Neural crest cell (in vitro differentiated cells): ENCODE measurements around the gene PPP1R9B. TPM values are rescaled to one million over a fixed set of nuclear protein-coding genes. Genes with fewer than 3 reads are reported as not detected.

Experiments used
- DNase-seq: peaks from one replicate; pipeline ENCODE4 v3.0.0; 2021; ENCODE audit warnings: low read depth, mixed read lengths, low spot score
- H3K27ac Mint-ChIP-seq: one replicate; pipeline ENCODE4 v1.8.0; 2021; ENCODE audit warnings: mild to moderate bottlenecking, mixed read lengths; ENCODE audit not compliant: unreplicated experiment
- H3K27me3 Mint-ChIP-seq: 2 replicates; pipeline ENCODE4 v1.8.0; 2021; ENCODE audit warnings: low read depth, mild to moderate bottlenecking, mixed read lengths
- H3K36me3 Mint-ChIP-seq: 2 replicates; pipeline ENCODE4 v1.8.0; 2021; ENCODE audit warnings: low read depth, mild to moderate bottlenecking, mixed read lengths
- H3K4me1 Mint-ChIP-seq: 2 replicates; pipeline ENCODE4 v1.8.0; 2021; ENCODE audit warnings: mixed read lengths
- H3K4me3 Mint-ChIP-seq: one replicate; pipeline ENCODE4 v1.8.0; 2021; ENCODE audit warnings: mild to moderate bottlenecking, mixed read lengths
- H3K9me3 Mint-ChIP-seq: 2 replicates; pipeline ENCODE4 v1.8.0; 2021; ENCODE audit warnings: mixed read lengths
- total RNA-seq: library from RNA; stranded (reverse); gene quantifications from 2 replicates; pipeline ENCODE4 v1.2.1, GENCODE V29; 2021
- TF ChIP-seq, protein P1 (sequence below): fragments of 200-600 bp; sonication (generic); conservative IDR thresholded peaks from 2 replicates; pipeline ENCODE4 v1.5.0; 2021; ENCODE audit warnings: antibody characterized with exemption, mild to moderate bottlenecking

The PPP1R9B gene
- total RNA-seq, 1 donor from 2014 or later: 68.8 TPM

DNA sequence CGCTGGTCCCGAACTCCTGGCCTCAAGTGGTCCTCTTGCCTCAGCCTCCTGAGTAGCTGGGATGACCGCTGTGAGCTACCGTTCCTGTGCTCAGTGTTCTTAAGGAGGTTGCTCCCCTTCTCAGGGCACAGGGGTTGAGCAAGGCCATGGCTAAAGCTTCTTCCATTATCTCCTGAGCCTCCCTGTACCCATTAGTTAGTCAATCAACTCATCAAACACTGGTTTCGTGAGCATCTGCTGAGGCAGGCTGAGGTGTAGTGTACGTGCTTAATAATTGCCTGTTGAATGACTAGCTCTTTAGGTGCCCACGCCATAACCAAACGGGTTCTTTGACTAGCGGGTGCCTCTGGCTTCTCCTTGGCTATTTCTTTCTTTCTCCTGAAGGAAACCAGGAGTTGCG lies 27.0 kb upstream of the PPP1R9B start:
- no peak overlapping the region for H3K27ac Mint-ChIP-seq
- no peak overlapping the region for H3K4me3 Mint-ChIP-seq
- H3K4me1 Mint-ChIP-seq: peaks cover 55% of the 10 kb centered on the region
- no peak for DNase-seq
- H3K9me3 Mint-ChIP-seq: no peaks in the 10 kb centered on the region
- no peaks in the 10 kb centered on the region for H3K27me3 Mint-ChIP-seq
- no peaks in the 10 kb centered on the region for H3K36me3 Mint-ChIP-seq
- TF ChIP-seq, protein P1, sequence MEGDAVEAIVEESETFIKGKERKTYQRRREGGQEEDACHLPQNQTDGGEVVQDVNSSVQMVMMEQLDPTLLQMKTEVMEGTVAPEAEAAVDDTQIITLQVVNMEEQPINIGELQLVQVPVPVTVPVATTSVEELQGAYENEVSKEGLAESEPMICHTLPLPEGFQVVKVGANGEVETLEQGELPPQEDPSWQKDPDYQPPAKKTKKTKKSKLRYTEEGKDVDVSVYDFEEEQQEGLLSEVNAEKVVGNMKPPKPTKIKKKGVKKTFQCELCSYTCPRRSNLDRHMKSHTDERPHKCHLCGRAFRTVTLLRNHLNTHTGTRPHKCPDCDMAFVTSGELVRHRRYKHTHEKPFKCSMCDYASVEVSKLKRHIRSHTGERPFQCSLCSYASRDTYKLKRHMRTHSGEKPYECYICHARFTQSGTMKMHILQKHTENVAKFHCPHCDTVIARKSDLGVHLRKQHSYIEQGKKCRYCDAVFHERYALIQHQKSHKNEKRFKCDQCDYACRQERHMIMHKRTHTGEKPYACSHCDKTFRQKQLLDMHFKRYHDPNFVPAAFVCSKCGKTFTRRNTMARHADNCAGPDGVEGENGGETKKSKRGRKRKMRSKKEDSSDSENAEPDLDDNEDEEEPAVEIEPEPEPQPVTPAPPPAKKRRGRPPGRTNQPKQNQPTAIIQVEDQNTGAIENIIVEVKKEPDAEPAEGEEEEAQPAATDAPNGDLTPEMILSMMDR: no peak

DNA sequence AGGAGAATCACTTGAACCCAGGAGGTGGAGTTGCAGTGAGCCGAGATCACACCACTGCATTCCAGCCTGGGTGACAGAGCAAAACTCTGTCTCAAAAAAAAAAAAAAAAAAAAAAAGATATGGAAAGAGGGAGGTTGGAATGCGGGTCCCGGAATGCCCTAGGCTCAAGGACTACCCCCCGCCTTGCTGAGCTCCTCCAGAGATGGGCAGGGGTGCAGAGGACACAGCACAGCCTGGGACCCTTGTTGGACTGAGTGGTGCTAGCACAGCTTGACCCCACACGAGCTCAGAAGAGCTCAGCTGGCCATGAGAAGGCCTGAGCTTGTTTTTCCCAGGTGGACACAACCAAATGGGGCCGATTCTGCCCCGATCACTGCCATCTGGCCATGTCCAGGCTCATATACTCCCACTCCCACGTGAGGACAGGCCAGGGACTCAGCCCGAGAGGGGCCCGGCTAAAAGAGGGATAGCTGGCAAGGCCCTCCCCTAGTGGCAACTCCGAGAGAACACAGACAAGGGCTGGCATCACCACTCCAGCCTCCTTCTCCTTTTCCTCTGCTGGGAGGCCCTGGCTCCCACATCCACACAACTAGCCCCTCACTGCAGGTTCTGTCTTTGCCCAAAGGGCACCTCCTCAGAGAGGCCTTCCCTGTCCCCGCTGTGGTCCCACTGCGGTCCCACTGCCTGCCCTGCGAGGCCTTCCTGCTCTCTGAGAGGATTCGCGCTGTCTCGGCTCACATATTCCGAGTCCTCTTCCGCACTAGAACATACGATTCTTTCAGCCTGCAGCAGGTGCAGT lies 26.3 kb upstream of the PPP1R9B start:
- no peaks in the 10 kb centered on the region for H3K9me3 Mint-ChIP-seq
- no peak overlapping the region for H3K4me3 Mint-ChIP-seq
- peaks cover 51% of the 10 kb centered on the region for H3K4me1 Mint-ChIP-seq

DNA sequence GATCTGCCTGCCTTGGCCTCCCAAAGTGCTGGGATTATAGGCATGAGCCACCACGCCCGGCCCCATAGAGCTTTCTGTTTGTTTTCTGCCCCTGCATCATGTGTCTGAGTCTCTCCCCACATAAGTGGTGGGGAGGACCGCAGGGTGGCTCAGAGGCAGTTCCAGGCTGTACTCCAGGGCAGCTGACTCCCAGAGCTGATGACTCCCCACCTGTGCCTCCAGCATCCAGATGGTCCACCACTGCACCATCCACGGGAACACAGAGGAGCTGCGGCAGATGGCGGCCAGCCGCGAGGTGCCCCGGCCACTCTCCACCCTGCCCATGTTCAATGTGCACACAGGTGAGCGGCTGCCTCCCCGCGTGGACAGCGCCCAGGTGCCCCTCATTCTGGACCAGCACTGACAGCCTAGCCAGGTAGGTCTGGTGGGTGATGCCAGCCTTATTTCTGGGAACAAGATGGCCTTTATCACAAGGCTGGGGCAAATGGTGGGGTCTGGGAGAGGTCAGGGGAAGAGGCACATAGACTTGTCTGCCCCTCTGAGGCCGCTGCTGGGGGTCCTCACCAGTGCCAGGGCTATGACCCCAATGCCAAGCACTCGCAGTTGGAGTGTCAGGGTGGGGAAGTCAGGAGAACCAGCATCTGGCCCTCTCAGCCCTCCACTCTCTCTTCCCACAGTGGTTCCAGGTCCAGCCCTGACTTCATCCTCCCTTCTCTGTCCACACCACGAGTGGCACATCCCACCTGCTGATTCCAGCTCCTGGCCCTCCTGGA lies 24.7 kb upstream of the PPP1R9B start:
- DNase-seq: no peak
- no peaks in the 10 kb centered on the region for H3K27me3 Mint-ChIP-seq
- no peaks in the 10 kb centered on the region for H3K36me3 Mint-ChIP-seq
- peaks cover 35% of the 10 kb centered on the region for H3K4me1 Mint-ChIP-seq
- TF ChIP-seq, protein P1: no peak
- H3K27ac Mint-ChIP-seq: no peak overlapping the region
- H3K4me3 Mint-ChIP-seq: no peak overlapping the region
- H3K9me3 Mint-ChIP-seq: no peaks in the 10 kb centered on the region

More for the DNA sequence above, 26.3 kb upstream of the PPP1R9B start:
- Mint-ChIP-seq H3K27ac (no peak overlapping the region), H3K27me3 (no peaks in the 10 kb centered on the region), H3K36me3 (no peaks in the 10 kb centered on the region)
- TF ChIP-seq, protein P1: no peak
- no peak for DNase-seq

DNA sequence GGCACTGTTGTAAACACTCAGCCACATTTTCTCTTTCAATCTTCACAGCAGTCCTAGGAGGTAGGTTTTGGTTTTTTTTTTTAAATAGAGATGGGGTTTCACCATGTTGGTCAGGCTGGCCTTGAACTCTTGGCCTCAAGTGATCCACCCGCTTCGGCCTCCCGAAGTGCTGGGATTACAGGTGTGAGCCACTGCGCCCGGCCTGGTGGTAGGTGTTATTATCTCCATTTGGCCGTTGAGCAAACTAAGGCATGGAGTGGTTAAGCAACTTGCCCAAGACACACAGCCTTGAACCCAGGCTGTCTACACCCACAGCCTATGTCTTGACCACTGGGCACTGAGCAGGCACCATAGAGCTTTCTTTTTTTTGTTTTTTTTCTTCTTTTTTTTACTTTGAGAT lies 24.0 kb upstream of the PPP1R9B start:
- TF ChIP-seq, protein P1: no peak
- Mint-ChIP-seq H3K27ac (no peak overlapping the region), H3K4me1 (peaks cover 29% of the 10 kb centered on the region), H3K27me3 (no peaks in the 10 kb centered on the region), H3K36me3 (no peaks in the 10 kb centered on the region), H3K9me3 (no peaks in the 10 kb centered on the region), H3K4me3 (no peak overlapping the region)
- no peak for DNase-seq

DNA sequence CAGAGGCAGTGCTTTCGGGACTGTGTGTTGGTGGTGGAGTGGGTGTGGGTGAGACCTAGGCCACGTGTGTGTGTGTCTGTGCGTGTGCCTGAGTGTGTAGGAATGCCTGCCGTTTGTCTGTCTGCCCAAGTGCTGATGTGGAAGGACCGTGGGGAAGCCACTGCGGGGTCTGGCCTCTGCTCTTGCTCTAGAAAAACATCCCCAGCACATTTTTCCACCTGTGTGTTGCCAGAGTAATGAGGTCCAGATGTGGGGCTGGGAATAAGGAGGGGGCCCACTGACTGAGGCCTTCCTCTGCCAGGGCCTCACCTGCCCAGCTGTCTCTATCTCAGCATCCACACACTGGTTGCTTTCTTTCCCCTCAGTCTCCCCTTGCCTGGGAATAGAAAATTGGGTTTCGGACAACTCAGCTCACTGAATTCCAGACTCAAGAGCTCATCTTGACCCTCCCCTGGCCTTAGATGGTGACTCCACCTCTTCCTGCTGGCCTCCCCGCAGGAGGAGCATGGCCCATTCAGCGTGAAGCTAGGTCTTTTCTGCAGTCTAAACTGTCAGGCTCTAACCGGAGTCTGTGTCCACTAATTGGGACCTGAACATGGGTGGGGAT lies 23.0 kb upstream of the PPP1R9B start:
- no peak for DNase-seq
- H3K36me3 Mint-ChIP-seq: no peaks in the 10 kb centered on the region
- TF ChIP-seq, protein P1: no peak
- H3K4me1 Mint-ChIP-seq: peaks cover 27% of the 10 kb centered on the region
- no peak overlapping the region for H3K27ac Mint-ChIP-seq
- no peak overlapping the region for H3K4me3 Mint-ChIP-seq
- no peaks in the 10 kb centered on the region for H3K27me3 Mint-ChIP-seq
- no peaks in the 10 kb centered on the region for H3K9me3 Mint-ChIP-seq
